ENCODE measurements around the gene THSD4.
"Not testable (repeated sequence)": the region's sequence is repeated elsewhere in the genome, so short reads cannot be mapped to it uniquely, and the experiment has no call there.

The THSD4 gene

GRCh38 chr15:71709808-71710418, 594.6 kb downstream of the THSD4 start:
- DNase-seq, result no peak

- DNase-seq, result no peak
Measured at GRCh38 chr15:71712182-71712581, 596.9 kb downstream of the THSD4 start.

GRCh38 chr15:71713191-71713809, 598.0 kb downstream of the THSD4 start:
- no peak for DNase-seq

- no peak for DNase-seq
Measured at GRCh38 chr15:71715914-71716313, 600.6 kb downstream of the THSD4 start.

GRCh38 chr15:71716990-71717389, 601.7 kb downstream of the THSD4 start:
- no peak for DNase-seq

- no peak for DNase-seq
Measured at GRCh38 chr15:71718116-71718910, 603.0 kb downstream of the THSD4 start.

- DNase-seq, result no peak
Measured at GRCh38 chr15:71723344-71723743, 608.1 kb downstream of the THSD4 start.

GRCh38 chr15:71725207-71725955, 610.1 kb downstream of the THSD4 start:
- DNase-seq, result not testable (repeated sequence)

GRCh38 chr15:71728881-71729280, 613.6 kb downstream of the THSD4 start:
- no peak for DNase-seq

GRCh38 chr15:71729319-71729718, 614.0 kb downstream of the THSD4 start:
- DNase-seq, result no peak

- DNase-seq, result peak; percentile 62
Measured at GRCh38 chr15:71730277-71731144, 615.2 kb downstream of the THSD4 start.

GRCh38 chr15:71732636-71733035, 617.4 kb downstream of the THSD4 start:
- no peak for DNase-seq

- no peak for DNase-seq
Measured at GRCh38 chr15:71733122-71733521, 617.9 kb downstream of the THSD4 start.

- DNase-seq, result no peak
Measured at GRCh38 chr15:71734709-71735384, 619.6 kb downstream of the THSD4 start.

GRCh38 chr15:71735385-71735757, 620.1 kb downstream of the THSD4 start:
- no peak for DNase-seq

GRCh38 chr15:71736286-71736947, 621.1 kb downstream of the THSD4 start:
- DNase-seq, result peak; percentile 10

- DNase-seq, result no peak
Measured at GRCh38 chr15:71737761-71738160, 622.5 kb downstream of the THSD4 start.

GRCh38 chr15:71739355-71739754, 624.1 kb downstream of the THSD4 start:
- no peak for DNase-seq

GRCh38 chr15:71742964-71743363, 627.7 kb downstream of the THSD4 start:
- no peak for DNase-seq

- peak; percentile 16 for DNase-seq
Measured at GRCh38 chr15:71743861-71744382, 628.7 kb downstream of the THSD4 start.

- DNase-seq, result no peak
Measured at GRCh38 chr15:71746719-71747118, 631.4 kb downstream of the THSD4 start.

Data from midbrain (tissue), 1 donor.